HUES64 (cell line): ENCODE data around the gene SKOR1.

ENCODE experiments used
- H3K27ac ChIP-seq: 2 replicates; pipeline ENCODE4 v1.7.0; 2013; ENCODE audit warnings: low read depth, low read length, inconsistent platforms
- H3K27me3 ChIP-seq: 2 replicates; pipeline ENCODE4 v1.6.1; 2013; ENCODE audit warnings: mild to moderate bottlenecking, low read length; ENCODE audit not compliant: insufficient read depth
- H3K36me3 ChIP-seq: 2 replicates; pipeline ENCODE4 v1.6.1; 2013; ENCODE audit warnings: mild to moderate bottlenecking, low read length; ENCODE audit not compliant: insufficient read depth
- H3K4me1 ChIP-seq: 2 replicates; pipeline ENCODE4 v1.6.1; 2013; ENCODE audit warnings: mild to moderate bottlenecking, low read length, moderate library complexity; ENCODE audit not compliant: insufficient read depth
- H3K4me3 ChIP-seq: 2 replicates; pipeline ENCODE4 v1.5.1; 2013; ENCODE audit warnings: mild to moderate bottlenecking, low read length, moderate library complexity
- H3K9ac ChIP-seq: 2 replicates; pipeline ENCODE4 v1.6.1; 2013; ENCODE audit warnings: mild to moderate bottlenecking, low read depth, low read length
- H3K9me3 ChIP-seq: 2 replicates; pipeline ENCODE4 v1.6.1; 2013; ENCODE audit warnings: low read depth, low read length; ENCODE audit not compliant: insufficient read depth
- whole genome bisulfite sequencing: fragments of 150-250, 120-280 bp; methylation state at CpG from one replicate; pipeline ENCODE4 v1.1.7; 2013; ENCODE audit warnings: missing lambda C conversion rate; 5-methylcytosine and 5-hydroxymethylcytosine counted together

SKOR1 gene

GRCh38 chr15:67882487-67883233 is 57.4 kb downstream of the SKOR1 start:
- H3K4me1 ChIP-seq: peaks cover 15% of the 10 kb centered on the region; the same call in 1 of the 2 replicates
- no peaks in the 10 kb centered on the region for H3K9me3 ChIP-seq
- WGBS: 89% methylated on average over 8 of the region's 8 CpGs
- no peaks in the 10 kb centered on the region for H3K36me3 ChIP-seq
- H3K4me3 ChIP-seq: no peak overlapping the region
- no peak overlapping the region for H3K9ac ChIP-seq
- no peak overlapping the region for H3K27ac ChIP-seq
- peaks cover 9% of the 10 kb centered on the region; the same call in 1 of the 2 replicates for H3K27me3 ChIP-seq

- Histone ChIP-seq H3K27ac (no peak overlapping the region), H3K4me1 (peaks cover 15% of the 10 kb centered on the region; the same call in 1 of the 2 replicates)
- WGBS: 56% methylated on average over 10 of the region's 10 CpGs
Measured at GRCh38 chr15:67883234-67883773, 58.0 kb downstream of the SKOR1 start.

GRCh38 chr15:67884009-67884408 is 58.7 kb downstream of the SKOR1 start:
- Histone ChIP-seq H3K9me3 (no peaks in the 10 kb centered on the region), H3K36me3 (no peaks in the 10 kb centered on the region), H3K27me3 (peaks cover 9% of the 10 kb centered on the region; the same call in 1 of the 2 replicates), H3K4me1 (peaks cover 15% of the 10 kb centered on the region; the same call in 1 of the 2 replicates), H3K9ac (peak overlapping the region; percentile 31; the same call in 1 of the 2 replicates), H3K4me3 (peak overlapping the region; percentile 43), H3K27ac (no peak overlapping the region)
- WGBS: 68% methylated on average over 4 of the region's 6 CpGs

More at GRCh38 chr15:67883234-67883773, 58.0 kb downstream of the SKOR1 start:
- Histone ChIP-seq H3K9ac (no peak overlapping the region), H3K4me3 (no peak overlapping the region), H3K27me3 (peaks cover 9% of the 10 kb centered on the region; the same call in 1 of the 2 replicates), H3K9me3 (no peaks in the 10 kb centered on the region), H3K36me3 (no peaks in the 10 kb centered on the region)
